Stimulated activated CD8-positive, alpha-beta memory T cell treated with anti-CD3 and anti-CD28 coated beads, Interleukin-2, amount 100 ng/mL, for 48 hours (primary cell): ENCODE data around the gene PDZK1.
A peak's percentile ranks its signal among the peaks of the same experiment; 100 is the strongest.
"Not testable (repeated sequence)": the region's sequence is repeated elsewhere in the genome, so short reads cannot be mapped to it uniquely, and the experiment has no call there.

ENCODE experiments used
- DNase-seq, 2 donors: peaks; one replicate each; pipeline ENCODE4 v3.0.0-alpha.2; 2020; ENCODE audit warnings: low read depth in 2 of 2

The PDZK1 gene

GRCh38 chr1:145710291-145711027, 3.3 kb upstream of the PDZK1 start:
- no peak for DNase-seq

- no peak for DNase-seq
Observed at GRCh38 chr1:145708063-145708462, 895 bp upstream of the PDZK1 start.

GRCh38 chr1:145706086-145706664, 993 bp downstream of the PDZK1 start:
- no peak for DNase-seq

- no peak for DNase-seq
Observed at GRCh38 chr1:145705622-145706021, 1.5 kb downstream of the PDZK1 start.

GRCh38 chr1:145702826-145703225, 4.3 kb downstream of the PDZK1 start:
- no peak for DNase-seq

- DNase-seq = no peak
Observed at GRCh38 chr1:145702052-145702451, 5.1 kb downstream of the PDZK1 start.

- no peak for DNase-seq
Observed at GRCh38 chr1:145701306-145701862, 5.8 kb downstream of the PDZK1 start.

GRCh38 chr1:145696630-145696960, 10.6 kb downstream of the PDZK1 start:
- no peak for DNase-seq

- DNase-seq = no peak
Observed at GRCh38 chr1:145695821-145696629, 11.1 kb downstream of the PDZK1 start.

GRCh38 chr1:145692785-145693443, 14.3 kb downstream of the PDZK1 start:
- no peak for DNase-seq

GRCh38 chr1:145690587-145691558, 16.3 kb downstream of the PDZK1 start:
- DNase-seq = peak; percentile 6 to 11

- no peak for DNase-seq
Observed at GRCh38 chr1:145689922-145690321, 17.2 kb downstream of the PDZK1 start.

GRCh38 chr1:145688924-145689323, 18.2 kb downstream of the PDZK1 start:
- DNase-seq = no peak

GRCh38 chr1:145688328-145688727, 18.8 kb downstream of the PDZK1 start:
- no peak for DNase-seq

- DNase-seq = not testable (repeated sequence)
Observed at GRCh38 chr1:145686078-145686477, 21.1 kb downstream of the PDZK1 start.

- DNase-seq = not testable (repeated sequence)
Observed at GRCh38 chr1:145684858-145685257, 22.3 kb downstream of the PDZK1 start.

- DNase-seq = not testable (repeated sequence)
Observed at GRCh38 chr1:145673217-145673616, 34.0 kb downstream of the PDZK1 start.

- DNase-seq = not testable (repeated sequence)
Observed at GRCh38 chr1:145670995-145671745, 36.0 kb downstream of the PDZK1 start.

GRCh38 chr1:145665015-145665414, 42.2 kb downstream of the PDZK1 start:
- not testable (repeated sequence) for DNase-seq

- not testable (repeated sequence) for DNase-seq
Observed at GRCh38 chr1:145662502-145662901, 44.7 kb downstream of the PDZK1 start.
